Esophagus (tissue), 2 donors: ENCODE measurements around the gene D2HGDH. TPM values are rescaled to one million over a fixed set of nuclear protein-coding genes. Genes with fewer than 3 reads are reported as not detected.
"Not testable (repeated sequence)": the region's sequence is repeated elsewhere in the genome, so short reads cannot be mapped to it uniquely, and the experiment has no call there.

Experiments
- H3K27ac ChIP-seq, 2 donors: one replicate each; pipeline ENCODE4 v1.5.1; 2013; ENCODE audit warnings: low read depth in 2 of 2, mild to moderate bottlenecking in 2 of 2, inconsistent platforms in 1 of 2, low read length in 1 of 2, moderate library complexity in 1 of 2
- H3K27me3 ChIP-seq, 2 donors: one replicate each; pipeline ENCODE4 v1.6.1; 2013; ENCODE audit warnings: low read length in 2 of 2, control low read depth in 1 of 2, mild to moderate bottlenecking in 1 of 2; ENCODE audit not compliant: insufficient read depth in 2 of 2, control insufficient read depth in 1 of 2
- H3K36me3 ChIP-seq, 2 donors: one replicate each; pipeline ENCODE4 v1.6.1; 2013; ENCODE audit warnings: low read length in 1 of 2; ENCODE audit not compliant: control insufficient read depth in 2 of 2, insufficient read depth in 2 of 2
- H3K4me1 ChIP-seq, 2 donors: one replicate each; pipeline ENCODE4 v1.6.1; 2013; ENCODE audit warnings: low read length in 1 of 2; ENCODE audit not compliant: control insufficient read depth in 2 of 2, insufficient read depth in 2 of 2
- H3K4me3 ChIP-seq, 2 donors: one replicate each; pipeline ENCODE4 v1.5.1; 2013; ENCODE audit warnings: low read length in 2 of 2, mild to moderate bottlenecking in 2 of 2, low read depth in 1 of 2, moderate library complexity in 1 of 2
- H3K9me3 ChIP-seq, 2 donors: one replicate each; pipeline ENCODE4 v1.6.1; 2013; ENCODE audit warnings: mild to moderate bottlenecking in 2 of 2, low read depth in 1 of 2, low read length in 1 of 2, moderate library complexity in 1 of 2; ENCODE audit not compliant: control insufficient read depth in 2 of 2, insufficient read depth in 1 of 2
- WGBS, 2 donors: extraction: QIAGEN DNeasy Blood & Tissue Kit; methylation state at CpG; one replicate each; pipeline ENCODE4 v1.1.7; 2013; 5-methylcytosine and 5-hydroxymethylcytosine counted together
- polyA plus RNA-seq, 2 donors: library from polyadenylated mRNA; stranded (reverse); fragments of 200-250 nt; gene quantifications; one replicate each; pipeline ENCODE4 v1.2.3, GENCODE V29; 2013
- donor health status: healthy with polysubstance abuse.
- donor health status: Bipolar disorder and iron deficiency.

D2HGDH gene
- polyA plus RNA-seq, 2 donors = 26.2 to 49.1 TPM

GRCh38 chr2:241815477-241816430 lies 81.3 kb downstream of the D2HGDH start:
- Histone ChIP-seq H3K36me3 (no peaks in the 10 kb centered on the region), H3K27me3 (no peaks in the 10 kb centered on the region), H3K4me1 (peaks cover 0 to 2% of the 10 kb centered on the region in 2 donors), H3K27ac (no peak overlapping the region), H3K9me3 (no peaks in the 10 kb centered on the region), H3K4me3 (no peak overlapping the region)
- 76 to 78% methylated on average over 45 to 48 of the region's 48 CpGs for WGBS, 2 donors

- Histone ChIP-seq H3K36me3 (no peaks in the 10 kb centered on the region), H3K4me1 (peaks cover 0 to 2% of the 10 kb centered on the region in 2 donors), H3K27me3 (no peaks in the 10 kb centered on the region), H3K4me3 (no peak overlapping the region), H3K9me3 (no peaks in the 10 kb centered on the region), H3K27ac (no peak overlapping the region)
- 70 to 75% methylated on average over 32 to 33 of the region's 33 CpGs for WGBS, 2 donors
Observed at GRCh38 chr2:241816431-241817121, 82.1 kb downstream of the D2HGDH start.

- H3K9me3 ChIP-seq = no peaks in the 10 kb centered on the region
Observed at GRCh38 chr2:241817126-241817820, 82.8 kb downstream of the D2HGDH start.

GRCh38 chr2:241817821-241818215 lies 83.4 kb downstream of the D2HGDH start:
- not testable (repeated sequence) for H3K4me3 ChIP-seq, H3K27me3 ChIP-seq, H3K27ac ChIP-seq, H3K9me3 ChIP-seq, H3K4me1 ChIP-seq, H3K36me3 ChIP-seq
- WGBS, 2 donors = 77 to 80% methylated on average over 8 to 10 of the region's 10 CpGs

More at GRCh38 chr2:241817126-241817820, 82.8 kb downstream of the D2HGDH start:
- Histone ChIP-seq H3K4me1 (peaks cover 0 to 2% of the 10 kb centered on the region in 2 donors), H3K27me3 (no peaks in the 10 kb centered on the region), H3K36me3 (no peaks in the 10 kb centered on the region), H3K4me3 (no peak overlapping the region), H3K27ac (no peak overlapping the region)
- WGBS, 2 donors = 39 to 50% methylated on average over 16 of the region's 16 CpGs

Other genes with a start within 250 kb of the D2HGDH start
- gene STK25, start 226.0 kb upstream of the D2HGDH start, polyA plus RNA-seq = 100 to 1,000 TPM; 116 to 132 TPM
- gene BOK, start 175.9 kb upstream of the D2HGDH start, polyA plus RNA-seq = 10 to 100 TPM; 29.8 to 38.7 TPM
- gene THAP4, start 97.5 kb upstream of the D2HGDH start, polyA plus RNA-seq = 10 to 100 TPM; 37.2 to 52.1 TPM
- gene ATG4B, start 96.9 kb upstream of the D2HGDH start, polyA plus RNA-seq = 10 to 100 TPM; 43.2 to 54.4 TPM
- 10 to 100 TPM; 13.7 to 25.2 TPM for gene DTYMK, start 47.8 kb upstream of the D2HGDH start, polyA plus RNA-seq
- gene ING5, start 32.6 kb upstream of the D2HGDH start, polyA plus RNA-seq = 10 to 100 TPM; 15.6 to 36.2 TPM
- gene GAL3ST2, start 42.2 kb downstream of the D2HGDH start, polyA plus RNA-seq = under 1 TPM; 0.02 to 0.10 TPM
- under 1 TPM in 1 of 2 donors, not detected in 1; 0.04 TPM for gene NEU4, start 74.6 kb downstream of the D2HGDH start, polyA plus RNA-seq
- under 1 TPM; 0.54 to 0.73 TPM for gene PDCD1, start 124.3 kb downstream of the D2HGDH start, polyA plus RNA-seq
- gene RTP5, start 135.1 kb downstream of the D2HGDH start, polyA plus RNA-seq = under 1 TPM; 0.06 to 0.28 TPM